ENCODE measurements around the gene VIPR2.
"Not testable (repeated sequence)": the region's sequence is repeated elsewhere in the genome, so short reads cannot be mapped to it uniquely, and the experiment has no call there.

VIPR2 gene

DNA sequence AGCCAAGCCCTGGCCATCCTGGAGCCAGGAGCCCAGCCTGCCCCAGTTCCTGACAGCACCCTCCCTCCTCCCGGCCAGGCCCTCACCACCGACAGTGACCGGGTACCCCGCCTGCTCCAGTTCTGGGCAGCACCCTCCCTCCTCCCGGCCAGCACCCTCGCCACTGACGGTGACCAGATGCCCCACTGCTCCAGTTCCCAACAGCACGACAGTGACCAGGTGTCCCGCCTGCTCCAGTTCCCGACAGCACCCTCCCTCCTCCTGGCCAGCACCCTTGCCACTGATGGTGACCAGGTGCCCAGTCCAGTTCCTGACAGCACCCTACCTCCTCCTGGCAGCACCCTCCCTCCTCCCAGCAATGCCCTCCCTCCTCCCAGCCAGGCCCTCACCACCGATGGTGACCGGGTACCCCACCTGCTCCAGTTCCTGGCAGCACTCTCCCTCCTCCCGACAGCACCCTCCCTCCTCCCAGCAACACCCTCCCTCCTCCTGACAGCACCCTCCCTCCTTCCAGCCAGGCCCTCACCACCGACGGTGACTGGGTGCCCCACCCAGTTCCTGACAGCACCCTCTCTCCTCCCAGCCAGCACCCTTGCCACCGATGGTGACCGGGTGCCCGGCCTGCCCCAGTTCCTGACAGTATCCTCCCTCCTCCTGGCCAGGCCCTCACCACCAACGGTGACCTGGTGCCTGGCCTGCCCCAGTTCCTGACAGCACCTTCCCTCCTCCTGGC lies 40.3 kb downstream of the VIPR2 start:
- DNase-seq (ENCODE audit: low read depth) = no peak

DNA sequence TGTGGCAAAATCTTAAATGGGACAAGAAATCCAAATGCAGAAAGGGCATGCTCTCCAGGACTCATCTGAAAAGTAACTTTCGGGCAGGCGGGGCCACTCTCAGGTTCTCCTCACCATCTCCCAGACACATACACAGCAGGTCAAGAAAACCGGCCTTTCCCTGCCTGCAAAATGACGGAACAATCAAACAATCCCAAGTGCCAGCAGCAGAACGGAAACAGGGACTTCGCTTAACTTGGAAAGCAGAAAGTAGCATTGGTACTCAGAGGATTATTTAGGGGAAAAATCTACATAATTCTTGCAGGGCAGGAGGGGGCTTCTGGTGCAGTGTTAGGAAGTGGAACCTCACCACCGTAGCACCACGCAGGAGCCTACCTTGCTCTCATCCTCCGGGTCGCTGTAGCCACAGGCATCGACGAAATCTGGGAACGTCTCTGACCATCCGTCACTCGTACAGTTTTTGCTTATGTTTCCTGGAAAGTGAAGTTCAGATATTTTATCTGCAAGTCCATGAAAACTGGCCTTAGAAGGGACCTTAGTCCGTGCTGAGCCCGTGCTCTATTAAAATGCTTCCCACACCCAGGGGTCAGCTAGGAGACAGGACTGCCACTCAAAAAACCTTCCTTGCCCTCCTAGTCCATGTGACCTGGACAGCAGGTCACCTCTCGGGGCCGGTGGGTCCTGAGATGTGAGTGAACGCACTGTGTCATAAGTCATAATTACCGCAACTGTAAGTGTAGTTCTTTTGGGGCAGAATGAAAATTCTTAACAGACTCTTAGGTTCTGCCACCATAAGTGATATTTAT lies 41.1 kb downstream of the VIPR2 start:
- no peak for DNase-seq (ENCODE audit: low read depth)

DNA sequence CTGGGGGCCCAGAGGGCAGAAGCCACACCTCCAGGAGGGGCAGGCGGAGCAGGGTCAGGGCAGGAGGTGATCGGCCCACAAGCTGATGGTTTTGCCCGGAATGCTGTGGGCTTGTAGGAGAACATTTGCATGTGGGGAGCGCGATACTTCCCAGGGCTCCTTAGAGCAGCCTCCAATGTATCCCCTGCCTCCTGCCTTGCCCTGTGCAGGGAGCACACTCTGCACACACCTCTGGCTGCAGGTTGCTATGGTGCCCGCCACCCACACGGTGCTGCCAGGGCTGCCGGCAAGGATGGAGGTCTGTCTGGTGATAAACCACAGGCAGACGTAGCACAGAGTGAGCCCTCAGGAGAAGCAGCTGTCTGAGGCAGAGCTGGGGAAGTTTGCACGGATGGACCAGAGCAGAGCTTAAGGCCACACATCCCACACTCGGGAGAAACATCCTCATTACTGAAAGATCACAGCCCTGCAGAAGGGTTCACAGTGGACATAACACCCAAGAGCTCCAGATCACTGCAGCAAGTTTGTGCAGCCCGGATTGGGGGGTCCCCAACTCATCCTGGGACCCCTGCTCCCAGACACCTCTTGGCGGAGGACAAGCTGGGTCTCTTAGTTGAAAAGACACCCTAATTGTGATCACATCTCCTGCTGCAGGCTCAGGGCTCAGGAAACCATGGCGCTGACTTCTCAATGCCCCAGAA lies 41.8 kb downstream of the VIPR2 start:
- no peak for DNase-seq (ENCODE audit: low read depth)

DNA sequence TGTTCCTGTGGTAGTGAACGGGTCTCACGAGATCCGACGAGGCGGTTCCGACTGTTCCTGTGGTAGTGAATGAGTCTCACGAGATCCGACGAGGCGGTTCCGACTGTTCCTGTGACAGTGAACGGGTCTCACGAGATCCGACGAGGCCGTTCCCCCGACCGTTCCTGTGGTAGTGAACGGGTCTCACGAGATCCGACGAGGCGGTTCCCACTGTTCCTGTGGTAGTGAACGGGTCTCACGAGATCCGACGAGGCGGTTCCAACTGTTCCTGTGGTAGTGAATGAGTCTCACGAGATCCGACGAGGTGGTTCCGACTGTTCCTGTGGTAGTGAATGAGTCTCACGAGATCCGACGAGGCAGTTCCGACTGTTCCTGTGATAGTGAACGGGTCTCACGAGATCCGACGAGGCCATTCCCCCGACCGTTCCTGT lies 43.0 kb downstream of the VIPR2 start:
- not testable (repeated sequence) for DNase-seq (ENCODE audit: low read depth)

DNA sequence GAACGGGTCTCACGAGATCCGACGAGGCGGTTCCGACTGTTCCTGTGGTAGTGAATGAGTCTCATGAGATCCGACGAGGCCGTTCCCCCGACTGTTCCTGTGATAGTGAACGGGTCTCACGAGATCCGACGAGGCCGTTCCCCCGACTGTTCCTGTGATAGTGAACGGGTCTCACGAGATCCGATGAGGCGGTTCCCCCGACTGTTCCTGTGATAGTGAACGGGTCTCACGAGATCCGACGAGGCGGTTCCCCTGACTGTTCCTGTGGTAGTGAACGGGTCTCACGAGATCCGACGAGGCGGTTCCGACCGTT lies 43.6 kb downstream of the VIPR2 start:
- DNase-seq (ENCODE audit: low read depth) = not testable (repeated sequence)

DNA sequence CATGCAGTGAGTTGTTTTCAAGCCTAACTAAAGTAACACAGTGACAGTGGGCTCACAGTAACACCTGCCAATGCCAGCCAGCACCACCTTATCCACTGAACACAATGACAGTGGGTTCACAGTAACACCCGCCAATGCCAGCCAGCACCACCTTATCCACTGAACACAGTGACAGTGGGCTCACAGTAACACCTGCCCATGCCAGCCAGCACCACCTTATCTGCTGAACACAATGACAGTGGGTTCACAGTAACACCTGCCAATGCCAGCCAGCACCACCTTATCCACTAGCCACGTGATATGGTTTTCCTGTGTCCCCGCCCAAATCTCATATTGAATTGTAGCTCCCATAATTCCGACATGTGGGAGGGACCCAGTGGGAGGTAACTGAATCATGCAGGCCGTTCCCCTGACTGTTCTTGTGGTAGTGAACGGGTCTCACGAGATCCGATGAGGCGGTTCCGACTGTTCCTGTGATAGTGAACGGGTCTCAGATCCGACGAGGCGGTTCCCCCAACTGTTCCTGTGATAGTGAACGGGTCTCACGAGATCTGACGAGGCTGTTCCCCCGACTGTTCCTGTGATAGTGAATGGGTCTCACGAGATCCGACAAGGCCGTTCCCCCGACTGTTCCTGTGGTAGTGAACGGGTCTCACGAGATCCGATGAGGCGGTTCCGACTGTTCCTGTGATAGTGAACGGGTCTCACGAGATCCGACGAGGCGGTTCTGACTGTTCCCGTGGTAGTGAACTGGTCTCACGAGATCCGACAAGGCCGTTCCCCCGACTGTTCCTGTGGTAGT lies 44.2 kb downstream of the VIPR2 start:
- DNase-seq (ENCODE audit: low read depth) = not testable (repeated sequence)

DNA sequence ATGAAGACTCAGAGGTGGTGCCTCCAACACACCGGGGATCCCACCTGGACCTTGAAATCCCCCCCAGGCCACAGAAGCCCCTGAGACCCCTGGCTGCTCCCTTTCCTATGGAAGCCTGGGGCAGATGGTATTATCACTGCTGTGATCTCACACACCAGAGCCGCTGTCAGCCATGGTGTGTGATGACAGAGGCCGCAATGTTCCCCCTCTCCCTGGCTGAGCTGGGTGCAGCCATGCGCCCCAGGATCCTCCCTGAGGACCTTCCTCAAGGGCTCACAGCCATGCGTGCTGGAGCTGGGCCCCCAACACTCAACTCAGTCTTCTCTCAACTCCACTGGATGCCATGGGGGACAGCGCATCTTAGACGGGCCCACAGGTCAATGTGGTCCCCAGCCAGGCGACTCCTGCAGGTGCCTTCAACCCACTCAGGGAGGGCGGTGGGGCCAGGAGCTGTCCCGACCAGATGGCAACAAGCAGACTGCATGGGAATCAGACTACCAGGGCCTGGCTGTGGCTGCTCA lies 44.9 kb downstream of the VIPR2 start:
- no peak for DNase-seq (ENCODE audit: low read depth)

- DNase-seq (ENCODE audit: low read depth) = no peak
These were observed 45.6 kb downstream of the VIPR2 start for GRCh38 chr7:159098811-159099655.

- no peak for DNase-seq (ENCODE audit: low read depth)
These were observed 46.3 kb downstream of the VIPR2 start for GRCh38 chr7:159098424-159098786.

GRCh38 chr7:159097661-159098423 lies 46.8 kb downstream of the VIPR2 start:
- DNase-seq (ENCODE audit: low read depth) = no peak

DNA sequence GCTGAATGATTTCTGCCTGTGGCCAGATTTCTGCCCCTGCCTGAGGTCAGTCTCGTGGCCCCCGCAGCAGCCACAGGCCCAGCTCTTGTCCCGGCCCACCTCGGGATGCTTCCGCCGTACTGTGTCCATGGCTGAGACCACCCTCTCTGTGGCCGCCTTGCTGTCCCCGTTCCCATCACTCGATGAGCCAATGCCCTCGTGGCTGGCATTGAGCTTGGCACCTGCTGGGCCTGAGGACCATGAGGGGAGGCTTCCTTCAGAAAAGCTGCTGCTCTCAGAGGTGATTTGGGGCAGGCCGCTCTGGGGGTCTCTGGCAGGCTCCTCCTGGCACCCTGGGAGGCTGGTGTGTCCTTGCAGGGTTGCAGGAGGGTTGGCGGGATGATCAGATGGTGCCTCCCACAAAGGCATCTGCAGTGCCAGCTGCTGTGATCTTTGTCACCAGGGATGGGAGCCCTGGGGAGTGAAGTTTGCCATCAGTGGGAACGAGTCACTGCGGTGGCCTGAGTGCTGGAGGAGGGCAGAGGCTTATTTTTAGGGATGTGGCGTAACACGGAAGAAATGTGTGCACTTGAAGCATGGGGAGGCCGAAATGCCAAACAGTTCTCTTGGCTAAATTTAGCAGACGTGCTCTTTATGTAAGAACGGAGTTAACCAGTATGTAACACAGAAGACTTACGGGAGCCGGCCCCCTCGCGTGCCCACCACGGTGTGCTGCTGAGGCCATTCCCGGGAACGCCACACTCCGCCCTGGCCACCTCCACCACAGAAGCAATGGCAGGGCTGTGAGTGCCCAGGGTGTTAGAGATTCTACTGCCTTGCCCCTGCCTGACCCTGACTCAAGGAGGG lies 47.7 kb downstream of the VIPR2 start:
- no peak for DNase-seq (ENCODE audit: low read depth)

- no peak for DNase-seq (ENCODE audit: low read depth)
These were observed 48.7 kb downstream of the VIPR2 start for GRCh38 chr7:159095979-159096411.

GRCh38 chr7:159094919-159095915 lies 49.5 kb downstream of the VIPR2 start:
- no peak for DNase-seq (ENCODE audit: low read depth)

DNA sequence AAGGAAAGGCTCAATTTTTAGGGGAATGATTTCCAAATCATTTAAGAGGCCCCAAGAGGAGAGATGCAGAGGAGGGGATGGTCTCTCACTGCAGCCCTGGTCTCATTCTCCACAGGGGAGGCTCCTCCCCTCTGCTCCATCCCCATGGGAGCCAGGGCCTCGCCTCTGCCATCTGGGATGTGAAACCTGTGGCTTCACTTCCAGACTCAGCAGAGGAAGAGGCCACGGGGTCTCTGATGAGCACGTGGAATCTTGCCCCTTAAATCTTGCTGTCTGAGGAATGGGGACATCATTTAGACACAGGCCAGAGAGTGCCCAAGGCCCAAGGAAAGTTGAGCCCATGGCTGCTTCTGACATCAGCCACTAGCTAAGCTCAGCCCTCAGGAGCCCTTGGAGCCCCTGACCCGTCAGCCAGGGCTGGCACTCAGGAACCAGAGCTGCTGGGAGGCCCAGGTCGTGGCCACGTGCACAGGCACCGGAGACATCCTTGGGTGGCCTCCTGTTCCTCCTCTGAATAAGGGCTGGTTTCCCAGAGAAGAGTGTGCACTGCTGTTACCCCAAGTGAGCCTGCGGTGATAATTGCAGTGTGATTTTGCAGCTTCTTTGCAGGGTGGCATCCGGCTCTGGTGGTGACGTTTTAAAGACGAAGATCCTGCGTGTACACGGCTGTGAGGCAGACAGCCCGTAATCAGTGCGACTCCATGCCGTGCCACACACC lies 50.5 kb downstream of the VIPR2 start:
- DNase-seq (ENCODE audit: low read depth) = no peak

DNA sequence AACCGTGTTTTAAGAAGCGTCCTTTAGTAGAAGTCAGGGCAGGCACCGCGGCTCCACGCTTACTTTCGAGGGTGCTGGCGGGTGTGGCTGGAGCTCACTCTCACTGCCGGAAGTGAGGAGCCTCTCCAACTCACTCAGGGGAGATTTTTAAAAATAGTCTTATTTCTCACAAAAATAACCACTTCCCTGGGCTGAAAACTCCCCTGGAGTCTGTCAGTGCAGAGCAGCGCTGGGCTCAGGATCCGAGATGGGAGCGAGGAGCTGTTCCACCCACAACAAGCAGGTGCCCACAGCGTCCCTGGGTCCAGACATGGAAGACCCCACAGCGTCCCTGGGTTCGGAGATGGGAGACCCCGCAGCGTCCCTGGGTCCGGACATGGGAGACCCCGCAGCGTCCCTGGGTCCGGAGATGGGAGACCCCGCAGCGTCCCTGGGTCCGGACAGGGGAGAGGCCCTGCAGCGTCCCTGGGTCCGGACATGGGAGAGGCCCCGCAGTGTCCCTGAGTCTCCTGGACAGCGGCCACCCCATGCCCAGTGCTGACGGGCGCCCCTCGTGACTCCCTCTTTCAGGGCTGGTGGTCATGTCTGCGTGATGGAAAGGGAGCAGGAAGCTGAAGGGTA lies 51.2 kb downstream of the VIPR2 start:
- DNase-seq (ENCODE audit: low read depth) = no peak

DNA sequence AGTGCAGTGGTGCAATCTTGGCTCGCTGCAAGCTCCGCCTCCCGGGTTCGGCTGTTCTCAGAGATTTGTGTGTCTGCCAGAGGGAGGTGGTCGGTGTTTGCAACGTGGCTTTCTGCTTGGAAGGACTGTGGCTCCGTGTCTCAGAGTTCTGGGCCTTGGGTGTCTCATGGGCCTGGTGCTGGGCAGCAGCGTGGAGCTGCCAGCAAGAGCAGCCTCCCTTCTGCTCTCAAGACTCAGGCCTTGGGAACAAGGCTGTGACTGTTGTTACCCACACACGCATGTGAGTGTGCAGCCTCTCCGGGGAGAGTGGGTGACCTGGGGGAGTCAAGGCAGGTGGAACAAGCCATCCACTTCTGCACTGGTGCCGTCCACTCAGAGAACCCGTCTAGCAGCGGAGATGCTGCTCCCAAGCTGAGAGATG lies 52.0 kb downstream of the VIPR2 start:
- DNase-seq (ENCODE audit: low read depth) = no peak
